Activated CD8-positive, alpha-beta memory T cell treated with anti-CD3 and anti-CD28 coated beads for 4 hours (primary cell): ENCODE results near the gene WNT2B.

Experiments used
- DNase-seq, 2 donors: peaks; one replicate each; pipeline ENCODE4 v3.0.0-alpha.2; 2020; ENCODE audit warnings: low read depth in 2 of 2

Gene WNT2B

GRCh38 chr1:112527266-112528010 lies 18.7 kb downstream of the WNT2B start:
- no peak for DNase-seq

- no peak for DNase-seq
Observed at GRCh38 chr1:112528076-112528475, 19.3 kb downstream of the WNT2B start.

GRCh38 chr1:112529301-112529700 lies 20.5 kb downstream of the WNT2B start:
- DNase-seq: no peak

- no peak for DNase-seq
Observed at GRCh38 chr1:112530832-112531231, 22.1 kb downstream of the WNT2B start.

- DNase-seq: no peak
Observed at GRCh38 chr1:112532064-112532463, 23.3 kb downstream of the WNT2B start.

GRCh38 chr1:112533029-112533428 lies 24.3 kb downstream of the WNT2B start:
- DNase-seq: no peak

- DNase-seq: no peak
Observed at GRCh38 chr1:112536561-112536960, 27.8 kb downstream of the WNT2B start.

- DNase-seq: no peak
Observed at GRCh38 chr1:112537456-112537855, 28.7 kb downstream of the WNT2B start.

- no peak for DNase-seq
Observed at GRCh38 chr1:112538883-112539282, 30.1 kb downstream of the WNT2B start.

GRCh38 chr1:112540226-112540794 lies 31.5 kb downstream of the WNT2B start:
- no peak for DNase-seq

GRCh38 chr1:112541299-112541698 lies 32.5 kb downstream of the WNT2B start:
- DNase-seq: no peak

- no peak for DNase-seq
Observed at GRCh38 chr1:112542206-112542973, 33.6 kb downstream of the WNT2B start.

- DNase-seq: no peak
Observed at GRCh38 chr1:112544011-112544688, 35.4 kb downstream of the WNT2B start.

- DNase-seq: no peak
Observed at GRCh38 chr1:112544751-112545150, 36.0 kb downstream of the WNT2B start.

GRCh38 chr1:112546076-112546475 lies 37.3 kb downstream of the WNT2B start:
- no peak for DNase-seq

- DNase-seq: no peak
Observed at GRCh38 chr1:112548547-112548946, 39.8 kb downstream of the WNT2B start.

GRCh38 chr1:112549590-112549989 lies 40.8 kb downstream of the WNT2B start:
- DNase-seq: no peak

GRCh38 chr1:112554411-112554810 lies 45.6 kb downstream of the WNT2B start:
- no peak for DNase-seq

- DNase-seq: no peak
Observed at GRCh38 chr1:112557385-112557784, 48.6 kb downstream of the WNT2B start.

- no peak for DNase-seq
Observed at GRCh38 chr1:112558634-112559033, 49.9 kb downstream of the WNT2B start.

GRCh38 chr1:112563341-112563740 lies 54.6 kb downstream of the WNT2B start:
- no peak for DNase-seq

GRCh38 chr1:112564081-112564480 lies 55.3 kb downstream of the WNT2B start:
- no peak for DNase-seq
